Endothelial cell of umbilical vein (primary cell): ENCODE results near the gene PRICKLE4. TPM values are rescaled to one million over a fixed set of nuclear protein-coding genes. Genes with fewer than 3 reads are reported as not detected.

ENCODE experiments used
- BruUV-seq: library from RNA; stranded (reverse); fragments of 400-500 nt; replicated peaks from 2 replicates; lab custom pipeline; 2021; lab: Mats Ljungman, UMichigan
- CTCF ChIA-PET: fragments of 300-600, 350-600 bp; sonication (Branson Sonifier 250); formaldehyde crosslinking; loops from one replicate; lab custom pipeline; 2021; ENCODE audit warnings: antibody characterized with exemption, inconsistent platforms; lab: Charles Lee
- POLR2A ChIA-PET: fragments of 300-600, 350-600 bp; sonication (Branson Sonifier 250); formaldehyde crosslinking; loops from one replicate; lab custom pipeline; 2021; ENCODE audit warnings: antibody characterized with exemption, inconsistent platforms; lab: Charles Lee
- DNase-seq: peaks from one replicate; pipeline ENCODE4 v3.0.0-alpha.2; 2011; ENCODE audit warnings: low read depth, low spot score
- FAIRE-seq: peaks from 2 replicates; lab custom pipeline; 2011; peaks lifted over from hg19 to GRCh38; lab: Jason Lieb, UNC
- H2AFZ ChIP-seq: 2 replicates; pipeline ENCODE4 v1.6.0; 2012; ENCODE audit warnings: low read depth, low read length, control low read depth, inconsistent platforms
- H3K27ac ChIP-seq: 2 replicates; pipeline ENCODE4 v1.5.1; 2011; ENCODE audit warnings: low read depth, mild to moderate bottlenecking, control low read depth, low read length, moderate library complexity; ENCODE audit not compliant: insufficient read depth
- H3K27me3 ChIP-seq, 2 experiments: 2 replicates each; pipeline versions ENCODE4 v1.6.0 to v1.6.1; 2011; ENCODE audit warnings: low read length in 2 of 2, mixed read lengths in 1 of 2; ENCODE audit not compliant: control insufficient read depth in 2 of 2, insufficient read depth in 2 of 2
- H3K36me3 ChIP-seq, 2 experiments: 2 replicates in 1 of 2; 3 replicates in 1 of 2; pipeline ENCODE4 v1.5.1; 2011; ENCODE audit warnings: low read length in 2 of 2, mild to moderate bottlenecking in 1 of 2, moderate library complexity in 1 of 2; ENCODE audit not compliant: control insufficient read depth in 2 of 2, insufficient read depth in 2 of 2; ENCODE audit errors: extremely low read depth in 1 of 2
- H3K4me1 ChIP-seq: 3 replicates; pipeline ENCODE4 v1.5.1; 2011; ENCODE audit warnings: mild to moderate bottlenecking, low read length; ENCODE audit not compliant: control insufficient read depth, insufficient read depth; ENCODE audit errors: extremely low read depth
- H3K4me2 ChIP-seq: 2 replicates; pipeline ENCODE4 v1.6.1; 2011; ENCODE audit warnings: low read length, control low read depth, mixed read lengths; ENCODE audit not compliant: insufficient read depth
- H3K4me3 ChIP-seq, 3 experiments: fragments of 200-600 bp in 1 of 3; sonication (generic), shearing (Covaris generic) in 1 of 3; replicated peaks in 1 of 3; 2 replicates each; pipeline ENCODE4 v1.5.1; 2011 to 2016; ENCODE audit warnings: control low read depth in 3 of 3, low read length in 3 of 3, mild to moderate bottlenecking in 2 of 3, inconsistent platforms in 1 of 3, low read depth in 1 of 3, moderate library complexity in 1 of 3; ENCODE audit not compliant: insufficient read depth in 1 of 3
- H3K79me2 ChIP-seq: 2 replicates; pipeline ENCODE4 v1.6.0; 2012; ENCODE audit warnings: low read length, inconsistent platforms; ENCODE audit not compliant: control insufficient read depth, insufficient read depth
- H3K9ac ChIP-seq: replicated peaks from 2 replicates; pipeline ENCODE3; 2011; ENCODE audit warnings: low read length, control low read depth; ENCODE audit not compliant: insufficient read depth; ENCODE audit errors: extremely low read depth
- H3K9me1 ChIP-seq: replicated peaks from 3 replicates; pipeline ENCODE4 v1.6.0; 2011; ENCODE audit warnings: mild to moderate bottlenecking, low read length; ENCODE audit not compliant: control insufficient read depth, insufficient read depth; ENCODE audit errors: extremely low read depth
- H3K9me3 ChIP-seq: replicated peaks from 2 replicates; pipeline ENCODE4 v1.5.1; 2012; ENCODE audit warnings: low read length, inconsistent platforms; ENCODE audit not compliant: control insufficient read depth, insufficient read depth
- H4K20me1 ChIP-seq: replicated peaks from 2 replicates; pipeline ENCODE3; 2011; ENCODE audit warnings: mild to moderate bottlenecking, low read length; ENCODE audit not compliant: control insufficient read depth, insufficient read depth; ENCODE audit errors: extremely low read depth
- EZH2 ChIP-seq: IDR thresholded peaks from 2 replicates; pipeline ENCODE4 v1.6.1; 2012; ENCODE audit warnings: borderline replicate concordance, low read depth, mild to moderate bottlenecking, moderate library complexity, low read length, inconsistent platforms; ENCODE audit not compliant: severe bottlenecking
- FOS ChIP-seq: IDR thresholded peaks from 2 replicates; pipeline ENCODE4 v1.6.1; 2011; ENCODE audit warnings: mild to moderate bottlenecking, low read length, moderate library complexity, borderline replicate concordance; ENCODE audit not compliant: insufficient read depth
- GATA2 ChIP-seq: IDR thresholded peaks from 2 replicates; pipeline ENCODE4 v1.7.0; 2011; ENCODE audit warnings: low read depth, mild to moderate bottlenecking, moderate library complexity, mixed read lengths, low read length; ENCODE audit not compliant: insufficient read length, insufficient read depth
- JUN ChIP-seq: IDR thresholded peaks from 2 replicates; pipeline ENCODE4 v1.6.1; 2011; ENCODE audit warnings: borderline replicate concordance, low read depth; ENCODE audit not compliant: insufficient read length, insufficient read depth
- MYC ChIP-seq: IDR thresholded peaks from one replicate; pipeline ENCODE4 v1.6.1; 2011; ENCODE audit warnings: mild to moderate bottlenecking, low read depth, low read length
- POLR2A ChIP-seq: IDR thresholded peaks from 2 replicates; pipeline ENCODE4 v1.6.1; 2012; ENCODE audit warnings: low read depth, mild to moderate bottlenecking, control low read depth, low read length
- POLR2AphosphoS5 ChIP-seq: IDR thresholded peaks from 2 replicates; pipeline ENCODE4 v1.6.1; 2012; ENCODE audit warnings: low read depth, mild to moderate bottlenecking, control low read depth, low read length, moderate library complexity; ENCODE audit not compliant: insufficient read depth
- dilution Hi-C: fragments of 300-500 bp; cut with MboI; formaldehyde crosslinking; loops from one replicate; pipeline ENCODE4 v1.15.0; 2019; ENCODE audit warnings: low sequenced_read_pairs; ENCODE audit not compliant: extremely low pct_ligation_motif_present
- intact Hi-C: fragments of 100-400 bp; cut with micrococcal nuclease; formaldehyde crosslinking; loops from one replicate; pipeline ENCODE4 v1.10.0; 2022
- polyA plus RNA-seq, 4 experiments: library from polyadenylated mRNA; depleted of rRNA in 3 of 4; stranded (reverse) in 3 of 4; unstranded in 1 of 4; fragments of >200 nt; gene quantifications; 2 replicates each; pipeline versions ENCODE4 v1.2.1 to v1.2.3, GENCODE V29; 2011 to 2012; ENCODE audit warnings: missing spikeins in 1 of 4
- total RNA-seq: library from RNA; stranded (reverse); gene quantifications from 2 replicates; pipeline ENCODE4 v1.2.3, GENCODE V29; 2021
- TF ChIP-seq, protein P1 (sequence below), 2 donors: IDR thresholded peaks; 1 replicate in 1 of 2; 2 replicates in 1 of 2; pipeline ENCODE4 v1.5.1; 2011; ENCODE audit warnings: low read length in 2 of 2, mild to moderate bottlenecking in 2 of 2, moderate library complexity in 2 of 2, control low read depth in 1 of 2, inconsistent platforms in 1 of 2, low read depth in 1 of 2; ENCODE audit not compliant: insufficient read depth in 1 of 2; ENCODE audit errors: extremely low read depth in 1 of 2
- TF ChIP-seq, protein P2 (sequence below): IDR thresholded peaks from 2 replicates; pipeline ENCODE4 v1.6.1; 2011; ENCODE audit not compliant: insufficient read depth, insufficient read length

PRICKLE4 gene
- total and polyA plus RNA-seq, 2 donors (not counting 3 experiments of a cell fraction or from before 2014, with no cell fraction given), result 1.0 to 3.3 TPM

DNA sequence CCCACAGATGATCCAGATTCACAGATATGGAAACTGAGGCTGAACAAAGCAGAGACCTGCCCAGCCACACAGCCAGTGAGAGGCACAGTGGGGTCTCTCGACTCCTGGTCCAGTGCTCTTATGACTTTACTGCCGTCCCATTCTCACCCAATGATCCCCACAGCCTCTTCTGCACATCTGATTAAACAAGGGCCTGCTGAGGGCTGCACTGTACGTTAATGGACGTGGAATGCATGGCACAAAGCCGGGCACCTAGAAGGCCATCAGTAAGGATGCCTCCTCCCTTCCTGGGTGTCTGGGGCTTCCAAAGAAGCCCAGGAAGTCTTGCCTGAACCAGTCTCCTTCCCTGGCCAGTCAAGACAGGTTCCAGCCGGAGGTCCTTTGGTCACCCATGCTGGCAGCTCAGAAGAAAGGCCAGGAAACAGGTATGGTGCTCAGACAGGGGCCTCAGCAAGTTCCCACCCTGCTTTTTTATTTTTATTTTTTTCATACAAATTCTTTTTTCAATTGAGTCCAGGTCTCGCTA is 49.0 kb upstream of the PRICKLE4 start:
- Histone ChIP-seq H3K9me3 (no peaks in the 10 kb centered on the region), H3K4me2 (no peak overlapping the region), H3K4me1 (peaks cover 20% of the 10 kb centered on the region), H4K20me1 (no peaks in the 10 kb centered on the region), H3K9ac (no peak overlapping the region), H3K27me3 (no peaks in the 10 kb centered on the region), H2AFZ (no peak overlapping the region), H3K4me3 (no peak overlapping the region), H3K36me3 (no peaks in the 10 kb centered on the region), H3K79me2 (no peaks in the 10 kb centered on the region), H3K27ac (no peak overlapping the region), H3K9me1 (no peaks in the 10 kb centered on the region)
- ChIA-PET CTCF (interaction anchor here (0.8 to 1.4 kb wide), 3 partner anchors 9 to 129 kb away, joined by 3 to 5 read pairs (median 3); no protein-coding TSS in a partner anchor), POLR2A (no interaction called here)
- dilution Hi-C loops, result no loop called here
- no peak for TF ChIP-seq GATA2
- no peak for TF ChIP-seq EZH2
- no peak for TF ChIP-seq POLR2AphosphoS5
- no peak for TF ChIP-seq POLR2A
- TF ChIP-seq, protein P1, sequence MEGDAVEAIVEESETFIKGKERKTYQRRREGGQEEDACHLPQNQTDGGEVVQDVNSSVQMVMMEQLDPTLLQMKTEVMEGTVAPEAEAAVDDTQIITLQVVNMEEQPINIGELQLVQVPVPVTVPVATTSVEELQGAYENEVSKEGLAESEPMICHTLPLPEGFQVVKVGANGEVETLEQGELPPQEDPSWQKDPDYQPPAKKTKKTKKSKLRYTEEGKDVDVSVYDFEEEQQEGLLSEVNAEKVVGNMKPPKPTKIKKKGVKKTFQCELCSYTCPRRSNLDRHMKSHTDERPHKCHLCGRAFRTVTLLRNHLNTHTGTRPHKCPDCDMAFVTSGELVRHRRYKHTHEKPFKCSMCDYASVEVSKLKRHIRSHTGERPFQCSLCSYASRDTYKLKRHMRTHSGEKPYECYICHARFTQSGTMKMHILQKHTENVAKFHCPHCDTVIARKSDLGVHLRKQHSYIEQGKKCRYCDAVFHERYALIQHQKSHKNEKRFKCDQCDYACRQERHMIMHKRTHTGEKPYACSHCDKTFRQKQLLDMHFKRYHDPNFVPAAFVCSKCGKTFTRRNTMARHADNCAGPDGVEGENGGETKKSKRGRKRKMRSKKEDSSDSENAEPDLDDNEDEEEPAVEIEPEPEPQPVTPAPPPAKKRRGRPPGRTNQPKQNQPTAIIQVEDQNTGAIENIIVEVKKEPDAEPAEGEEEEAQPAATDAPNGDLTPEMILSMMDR (IDR thresholded peaks at IDR 0.05; ENCODE audit: extremely low read depth in 1 of 2, insufficient read depth in 1 of 2, low read depth in 1 of 2, low read length in 2 of 2), result no peak
- no peak for TF ChIP-seq MYC
- TF ChIP-seq JUN, result no peak
- TF ChIP-seq, protein P2, sequence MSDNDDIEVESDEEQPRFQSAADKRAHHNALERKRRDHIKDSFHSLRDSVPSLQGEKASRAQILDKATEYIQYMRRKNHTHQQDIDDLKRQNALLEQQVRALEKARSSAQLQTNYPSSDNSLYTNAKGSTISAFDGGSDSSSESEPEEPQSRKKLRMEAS, result no peak
- TF ChIP-seq FOS, result no peak
- DNase-seq (no peak), FAIRE-seq (no peak)
- no TSS peak for BruUV-seq
- intact Hi-C loops, result no loop called here
